Measurements from ENCODE around the gene HDAC4.

HDAC4 gene

GRCh38 chr2:239195992-239196391 lies 204.8 kb downstream of the HDAC4 start:
- H3K36me3 ChIP-seq (ENCODE audit: control insufficient read depth in 2 of 2, insufficient read depth in 1 of 2, low read length in 2 of 2) = peaks cover 0 to 3% of the 10 kb centered on the region in 2 experiments; a peak in 1 of 3 replicates
- H3K4me1 ChIP-seq (ENCODE audit: control insufficient read depth, insufficient read depth, low read length) = no peaks in the 10 kb centered on the region
- H3K9me3 ChIP-seq (ENCODE audit: control insufficient read depth, insufficient read depth, low read depth, low read length) = no peaks in the 10 kb centered on the region
- no peak for TF ChIP-seq ZNF624 (tag by site-specific recombination; IDR thresholded peaks at IDR 0.05)
- TF ChIP-seq ZNF48 (tag by site-specific recombination; IDR thresholded peaks at IDR 0.05) = no peak
- TF ChIP-seq ZNF600 (tag by site-specific recombination; IDR thresholded peaks at IDR 0.05) = no peak
- no peak for TF ChIP-seq ZNF335 (tag by site-specific recombination; conservative IDR thresholded peaks at IDR 0.05)
- TF ChIP-seq ZNF843 (tag by site-specific recombination; IDR thresholded peaks at IDR 0.05) = no peak
- no peak for TF ChIP-seq ZBTB8A (tag by site-specific recombination; IDR thresholded peaks at IDR 0.05)
- no peak for TF ChIP-seq ZNF514 (tag by site-specific recombination; IDR thresholded peaks at IDR 0.05)
- no peak for TF ChIP-seq EGR2 (tag by site-specific recombination; IDR thresholded peaks at IDR 0.05; ENCODE audit: low read depth)
- no peak for TF ChIP-seq ZNF549 (tag by site-specific recombination; IDR thresholded peaks at IDR 0.05)
- no peak for TF ChIP-seq ZFHX2 (tag by site-specific recombination; conservative IDR thresholded peaks at IDR 0.05)
- no peak for TF ChIP-seq ZNF830 (tag by site-specific recombination; IDR thresholded peaks at IDR 0.05; ENCODE audit: low read depth)
- TF ChIP-seq, protein P1, sequence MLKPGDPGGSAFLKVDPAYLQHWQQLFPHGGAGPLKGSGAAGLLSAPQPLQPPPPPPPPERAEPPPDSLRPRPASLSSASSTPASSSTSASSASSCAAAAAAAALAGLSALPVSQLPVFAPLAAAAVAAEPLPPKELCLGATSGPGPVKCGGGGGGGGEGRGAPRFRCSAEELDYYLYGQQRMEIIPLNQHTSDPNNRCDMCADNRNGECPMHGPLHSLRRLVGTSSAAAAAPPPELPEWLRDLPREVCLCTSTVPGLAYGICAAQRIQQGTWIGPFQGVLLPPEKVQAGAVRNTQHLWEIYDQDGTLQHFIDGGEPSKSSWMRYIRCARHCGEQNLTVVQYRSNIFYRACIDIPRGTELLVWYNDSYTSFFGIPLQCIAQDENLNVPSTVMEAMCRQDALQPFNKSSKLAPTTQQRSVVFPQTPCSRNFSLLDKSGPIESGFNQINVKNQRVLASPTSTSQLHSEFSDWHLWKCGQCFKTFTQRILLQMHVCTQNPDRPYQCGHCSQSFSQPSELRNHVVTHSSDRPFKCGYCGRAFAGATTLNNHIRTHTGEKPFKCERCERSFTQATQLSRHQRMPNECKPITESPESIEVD (tag by site-specific recombination; IDR thresholded peaks at IDR 0.05) = no peak
- TF ChIP-seq GLIS2 (tag by site-specific recombination; IDR thresholded peaks at IDR 0.05) = no peak
- no peak for TF ChIP-seq ZBTB26 (tag by site-specific recombination; optimal IDR thresholded peaks at IDR 0.05)
- CTCF ChIA-PET = no interaction called here
- no peak overlapping the region for H3K4me3 ChIP-seq (ENCODE audit: low read depth, low read length)
- no peak overlapping the region for H3K27ac ChIP-seq (ENCODE audit: extremely low read depth, low read depth, low read length)
- POLR2A ChIA-PET = no interaction called here

DNA sequence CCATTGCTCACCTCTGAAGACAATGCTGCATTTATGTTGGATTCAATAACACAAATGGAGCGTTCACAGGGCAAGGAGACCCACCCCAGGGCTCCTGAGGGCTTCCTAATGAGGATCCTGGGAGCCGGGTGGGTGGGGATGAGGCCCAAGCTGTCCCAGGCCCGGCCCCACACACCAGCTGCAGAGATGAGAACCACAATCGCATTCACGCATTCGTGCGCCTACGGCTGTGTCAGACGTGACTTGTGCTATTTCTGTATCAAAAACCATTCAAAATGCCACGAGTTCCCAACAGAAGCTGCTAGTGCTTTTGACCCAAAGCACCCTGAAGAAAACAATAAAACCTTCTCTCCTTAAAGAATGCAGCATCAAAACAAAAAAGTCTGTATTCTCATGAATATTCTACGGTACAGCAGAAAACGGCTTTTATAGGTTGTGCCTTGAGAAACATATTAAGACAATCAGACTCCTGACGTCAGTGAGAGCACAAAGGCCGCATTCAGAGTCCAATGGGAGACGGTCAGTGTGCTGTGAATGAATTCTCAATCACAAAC lies 205.4 kb downstream of the HDAC4 start:
- Histone ChIP-seq H3K27ac (ENCODE audit: extremely low read depth, low read depth, low read length) (no peak overlapping the region), H3K9me3 (ENCODE audit: control insufficient read depth, insufficient read depth, low read depth, low read length) (no peaks in the 10 kb centered on the region), H3K4me3 (ENCODE audit: low read depth, low read length) (no peak overlapping the region), H3K4me1 (ENCODE audit: control insufficient read depth, insufficient read depth, low read length) (no peaks in the 10 kb centered on the region), H3K36me3 (ENCODE audit: control insufficient read depth in 2 of 2, insufficient read depth in 1 of 2, low read length in 2 of 2) (peaks cover 0 to 3% of the 10 kb centered on the region in 2 experiments; a peak in 1 of 3 replicates)
- ChIA-PET POLR2A (no interaction called here), CTCF (no interaction called here)
- TF ChIP-seq ZBTB48 (tag by site-specific recombination; IDR thresholded peaks at IDR 0.05) = no peak
- TF ChIP-seq ZNF202 (tag by site-specific recombination; IDR thresholded peaks at IDR 0.05; ENCODE audit: borderline replicate concordance) = no peak
- no peak for TF ChIP-seq ZNF140 (tag by site-specific recombination; IDR thresholded peaks at IDR 0.05)
- TF ChIP-seq ZNF701 (tag by site-specific recombination; IDR thresholded peaks at IDR 0.05) = no peak
- no peak for TF ChIP-seq ZNF785 (tag by site-specific recombination; IDR thresholded peaks at IDR 0.05)
- TF ChIP-seq ZNF776 (tag by site-specific recombination; IDR thresholded peaks at IDR 0.05; ENCODE audit: borderline replicate concordance) = no peak
- no peak for TF ChIP-seq ZNF302 (tag by site-specific recombination; IDR thresholded peaks at IDR 0.05; ENCODE audit: low read depth)
- no peak for TF ChIP-seq ZNF768 (tag by site-specific recombination; IDR thresholded peaks at IDR 0.05)
- TF ChIP-seq HOXA7 (CRISPR knock-in tag; IDR thresholded peaks at IDR 0.05; ENCODE audit: borderline replicate concordance) = no peak
- TF ChIP-seq ZNF561 (tag by site-specific recombination; IDR thresholded peaks at IDR 0.05; ENCODE audit: borderline replicate concordance) = no peak
- no peak for TF ChIP-seq ZNF600 (tag by site-specific recombination; IDR thresholded peaks at IDR 0.05)
- TF ChIP-seq, protein P2, sequence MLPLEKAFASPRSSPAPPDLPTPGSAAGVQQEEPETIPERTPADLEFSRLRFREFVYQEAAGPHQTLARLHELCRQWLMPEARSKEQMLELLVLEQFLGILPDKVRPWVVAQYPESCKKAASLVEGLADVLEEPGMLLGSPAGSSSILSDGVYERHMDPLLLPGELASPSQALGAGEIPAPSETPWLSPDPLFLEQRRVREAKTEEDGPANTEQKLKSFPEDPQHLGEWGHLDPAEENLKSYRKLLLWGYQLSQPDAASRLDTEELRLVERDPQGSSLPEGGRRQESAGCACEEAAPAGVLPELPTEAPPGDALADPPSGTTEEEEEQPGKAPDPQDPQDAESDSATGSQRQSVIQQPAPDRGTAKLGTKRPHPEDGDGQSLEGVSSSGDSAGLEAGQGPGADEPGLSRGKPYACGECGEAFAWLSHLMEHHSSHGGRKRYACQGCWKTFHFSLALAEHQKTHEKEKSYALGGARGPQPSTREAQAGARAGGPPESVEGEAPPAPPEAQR (tag by site-specific recombination; IDR thresholded peaks at IDR 0.05) = no peak
- no peak for TF ChIP-seq ZNF423 (tag by site-specific recombination; IDR thresholded peaks at IDR 0.05)
- TF ChIP-seq KLF16 (tag by site-specific recombination; IDR thresholded peaks at IDR 0.05) = no peak
- no peak for TF ChIP-seq ZNF266 (tag by site-specific recombination; IDR thresholded peaks at IDR 0.05; ENCODE audit: low read depth)
- no peak for TF ChIP-seq ZBTB26 (tag by site-specific recombination; optimal IDR thresholded peaks at IDR 0.05)
- TF ChIP-seq IKZF3 (tag by site-specific recombination; IDR thresholded peaks at IDR 0.05) = no peak
- no peak for TF ChIP-seq YY1 (tag by site-specific recombination; IDR thresholded peaks at IDR 0.05)
- TF ChIP-seq ZNF211 (tag by site-specific recombination; IDR thresholded peaks at IDR 0.05; ENCODE audit: low read depth) = no peak
